ENCODE results near the gene ESPN. TPM values are rescaled to one million over a fixed set of nuclear protein-coding genes. Genes with fewer than 3 reads are reported as not detected.

The ESPN gene
- total and polyA plus RNA-seq, 2 of the 4 experiments (the other 2 are of a cell fraction), result under 0.01 to 0.02 TPM

DNA sequence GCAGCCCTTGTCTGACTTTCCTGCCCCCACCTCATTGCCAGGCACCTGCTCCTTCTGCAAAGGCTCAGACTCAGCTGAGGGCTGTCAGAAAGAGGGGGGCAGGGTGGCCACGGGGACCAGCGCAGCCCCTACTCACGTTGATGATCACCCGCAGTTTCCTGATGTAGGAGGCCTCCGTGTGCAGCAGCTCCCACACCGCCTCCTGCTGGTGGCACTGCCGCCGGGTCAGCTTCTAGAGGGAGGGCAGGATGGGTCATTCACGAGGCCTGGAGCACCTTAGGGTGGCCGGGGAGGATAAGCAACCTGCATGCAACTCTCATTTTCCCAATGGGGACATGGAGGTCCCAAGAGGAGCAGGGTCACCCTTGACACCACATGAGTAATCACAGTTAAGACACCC, 47.8 kb downstream of the ESPN start:
- H3K27me3 ChIP-seq (ENCODE audit: control insufficient read depth, insufficient read depth, low read length), result no peaks in the 10 kb centered on the region

More for the DNA sequence above, 47.8 kb downstream of the ESPN start:
- H2AK9ac ChIP-seq (replicated peaks; ENCODE audit: low read depth, low read length, poor library complexity), result no peak overlapping the region
- no peaks in the 10 kb centered on the region for H3K9me3 ChIP-seq (ENCODE audit: control insufficient read depth, insufficient read depth, low read length)
- ATAC-seq (ENCODE audit: low read depth), result no peak
- H3K4me1 ChIP-seq (ENCODE audit: control insufficient read depth, insufficient read depth, low read length), result no peaks in the 10 kb centered on the region
- no peak overlapping the region for H3K56ac ChIP-seq (ENCODE audit: extremely low read depth, insufficient read depth, low read length)
- H3K9ac ChIP-seq (ENCODE audit: low read depth, low read length), result no peak overlapping the region
- no peak overlapping the region for H4K5ac ChIP-seq (ENCODE audit: low read depth, low read length)
- H4K20me1 ChIP-seq (ENCODE audit: insufficient read depth, low read length), result peaks cover 7% of the 10 kb centered on the region
- H2BK5ac ChIP-seq (ENCODE audit: low read depth, low read length, poor library complexity, severe bottlenecking), result no peak overlapping the region
- BruUV-seq (replicated peaks), result no TSS peak
- no peak overlapping the region for H2BK20ac ChIP-seq (ENCODE audit: low read depth, low read length)
- H3K23ac ChIP-seq (ENCODE audit: low read depth, low read length), result no peak overlapping the region
- H3K4me3 ChIP-seq (ENCODE audit: insufficient read depth, low read depth, low read length), result no peak overlapping the region
- 88% methylated on average over 3 of the region's 10 CpGs; no CpG with 5 or more reads in 1 of the 2 experiments for WGBS, 2 experiments (ENCODE audit: extremely low coverage in 2 of 2, insufficient read length in 1 of 2)
- dilution Hi-C loops (cut with HindIII; ENCODE audit: low sequenced_read_pairs, unreplicated experiment) (no loop called here), in situ Hi-C loops (cut with MboI; ENCODE audit: low sequenced_read_pairs) (no loop called here), intact Hi-C loops (cut with micrococcal nuclease) (no loop called here)
- H4K91ac ChIP-seq (ENCODE audit: insufficient read depth, low read depth, low read length), result no peak overlapping the region
- no peaks in the 10 kb centered on the region for H3K9me1 ChIP-seq (ENCODE audit: insufficient read depth, low read length)
- H3K4me2 ChIP-seq (ENCODE audit: low read depth, low read length), result no peak overlapping the region
- H3K79me1 ChIP-seq (ENCODE audit: low read depth in 1 of 2, low read length in 2 of 2), result no peaks in the 10 kb centered on the region; a peak in 1 of 4 replicates
- no peak overlapping the region for H2AK5ac ChIP-seq (ENCODE audit: low read depth, low read length)
- POLR2A ChIA-PET (ENCODE audit: unreplicated experiment), result no interaction called here
- H3K36me3 ChIP-seq (ENCODE audit: control insufficient read depth, insufficient read depth, low read length), result peaks cover 44% of the 10 kb centered on the region
- H2BK120ac ChIP-seq (ENCODE audit: low read depth, low read length), result no peak overlapping the region
- no peak overlapping the region for H3K18ac ChIP-seq (ENCODE audit: low read depth, low read length)
- H2AFZ ChIP-seq (replicated peaks; ENCODE audit: low read length, poor library complexity), result no peak overlapping the region
- no peak overlapping the region for H3K14ac ChIP-seq (replicated peaks; ENCODE audit: low read depth, low read length)
- CTCF ChIA-PET, result no interaction called here
- H3K4ac ChIP-seq (ENCODE audit: low read depth, low read length), result no peak overlapping the region
- DNase-seq, result no peak
- H2BK15ac ChIP-seq (ENCODE audit: low read depth, low read length), result no peak overlapping the region
- H4K8ac ChIP-seq (ENCODE audit: low read depth in 2 of 2, low read length in 2 of 2), result no peak overlapping the region
- no peak overlapping the region for H3K27ac ChIP-seq (ENCODE audit: insufficient read depth, low read length)
- no peak for TF ChIP-seq RFX5 (IDR thresholded peaks at IDR 0.05; ENCODE audit: low read depth, low read length)
- TF ChIP-seq, protein P1, sequence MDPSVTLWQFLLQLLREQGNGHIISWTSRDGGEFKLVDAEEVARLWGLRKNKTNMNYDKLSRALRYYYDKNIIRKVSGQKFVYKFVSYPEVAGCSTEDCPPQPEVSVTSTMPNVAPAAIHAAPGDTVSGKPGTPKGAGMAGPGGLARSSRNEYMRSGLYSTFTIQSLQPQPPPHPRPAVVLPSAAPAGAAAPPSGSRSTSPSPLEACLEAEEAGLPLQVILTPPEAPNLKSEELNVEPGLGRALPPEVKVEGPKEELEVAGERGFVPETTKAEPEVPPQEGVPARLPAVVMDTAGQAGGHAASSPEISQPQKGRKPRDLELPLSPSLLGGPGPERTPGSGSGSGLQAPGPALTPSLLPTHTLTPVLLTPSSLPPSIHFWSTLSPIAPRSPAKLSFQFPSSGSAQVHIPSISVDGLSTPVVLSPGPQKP (IDR thresholded peaks at IDR 0.05; ENCODE audit: borderline replicate concordance, low read depth, low read length), result no peak
- TF ChIP-seq, protein P2, sequence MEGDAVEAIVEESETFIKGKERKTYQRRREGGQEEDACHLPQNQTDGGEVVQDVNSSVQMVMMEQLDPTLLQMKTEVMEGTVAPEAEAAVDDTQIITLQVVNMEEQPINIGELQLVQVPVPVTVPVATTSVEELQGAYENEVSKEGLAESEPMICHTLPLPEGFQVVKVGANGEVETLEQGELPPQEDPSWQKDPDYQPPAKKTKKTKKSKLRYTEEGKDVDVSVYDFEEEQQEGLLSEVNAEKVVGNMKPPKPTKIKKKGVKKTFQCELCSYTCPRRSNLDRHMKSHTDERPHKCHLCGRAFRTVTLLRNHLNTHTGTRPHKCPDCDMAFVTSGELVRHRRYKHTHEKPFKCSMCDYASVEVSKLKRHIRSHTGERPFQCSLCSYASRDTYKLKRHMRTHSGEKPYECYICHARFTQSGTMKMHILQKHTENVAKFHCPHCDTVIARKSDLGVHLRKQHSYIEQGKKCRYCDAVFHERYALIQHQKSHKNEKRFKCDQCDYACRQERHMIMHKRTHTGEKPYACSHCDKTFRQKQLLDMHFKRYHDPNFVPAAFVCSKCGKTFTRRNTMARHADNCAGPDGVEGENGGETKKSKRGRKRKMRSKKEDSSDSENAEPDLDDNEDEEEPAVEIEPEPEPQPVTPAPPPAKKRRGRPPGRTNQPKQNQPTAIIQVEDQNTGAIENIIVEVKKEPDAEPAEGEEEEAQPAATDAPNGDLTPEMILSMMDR (conservative IDR thresholded peaks at IDR 0.05; ENCODE audit: low read depth, low read length), result 0 out of 2 replicates have a peak, but pooled peaks have one; percentile 12
